Stimulated activated CD4-positive, alpha-beta T cell treated with anti-CD3 and anti-CD28 coated beads, Interleukin-2, amount 100 ng/mL, for 48 hours (primary cell): ENCODE results near the gene ZNF185.

Experiments used
- DNase-seq, 2 donors: peaks; one replicate each; pipeline ENCODE4 v3.0.0-alpha.2; 2020

ZNF185 gene

DNA sequence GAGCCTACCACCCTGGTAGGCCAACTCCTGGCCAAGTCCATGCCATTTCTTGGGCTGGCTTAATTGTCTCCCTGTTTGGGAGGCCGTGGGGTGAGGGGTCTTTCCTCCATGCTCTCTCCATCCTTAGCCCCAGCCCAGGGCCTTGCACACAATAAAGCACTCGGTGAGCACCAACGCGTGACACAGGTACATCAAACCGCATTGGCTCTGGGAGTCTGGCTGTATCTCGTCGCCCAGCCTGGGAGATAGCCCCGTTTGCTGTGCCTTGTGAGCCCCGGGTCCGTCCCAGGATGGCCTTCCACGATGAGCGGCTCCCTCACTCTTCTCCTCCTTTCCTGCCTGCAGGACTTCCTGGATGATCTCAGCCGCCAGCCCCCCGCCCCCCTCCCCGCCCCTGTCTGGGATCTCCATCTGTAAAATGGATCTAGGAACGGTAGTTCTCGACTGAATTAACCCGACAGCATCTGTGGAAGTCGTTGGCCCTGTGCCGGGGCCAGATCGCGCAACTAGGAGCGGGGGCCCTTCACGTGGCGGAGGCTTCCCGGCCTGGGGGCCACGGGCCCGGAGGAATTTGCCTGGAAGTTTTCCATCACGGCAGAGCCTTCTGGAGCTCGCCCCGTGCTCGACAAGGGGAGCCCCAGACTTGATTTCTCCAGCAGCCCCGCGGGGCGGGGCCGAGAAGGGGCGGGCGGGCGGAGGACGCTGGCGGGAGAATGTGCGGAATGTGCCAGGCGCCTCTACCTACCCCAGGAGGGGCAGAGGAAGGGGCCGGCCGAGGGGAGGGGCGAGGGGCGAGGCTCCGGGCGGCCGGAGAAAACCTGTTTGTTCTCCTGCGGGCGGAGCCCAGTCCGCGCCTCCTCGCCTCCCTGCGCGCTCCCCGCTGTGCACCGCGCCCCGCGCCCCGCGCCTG is at the start of gene ZNF185:
TSS of gene ZNF185 (plus strand) at position 846 of the 910 bp plus-strand sequence. CDS start 16,423 bp downstream, outside the sequence.
- no peak for DNase-seq

DNA sequence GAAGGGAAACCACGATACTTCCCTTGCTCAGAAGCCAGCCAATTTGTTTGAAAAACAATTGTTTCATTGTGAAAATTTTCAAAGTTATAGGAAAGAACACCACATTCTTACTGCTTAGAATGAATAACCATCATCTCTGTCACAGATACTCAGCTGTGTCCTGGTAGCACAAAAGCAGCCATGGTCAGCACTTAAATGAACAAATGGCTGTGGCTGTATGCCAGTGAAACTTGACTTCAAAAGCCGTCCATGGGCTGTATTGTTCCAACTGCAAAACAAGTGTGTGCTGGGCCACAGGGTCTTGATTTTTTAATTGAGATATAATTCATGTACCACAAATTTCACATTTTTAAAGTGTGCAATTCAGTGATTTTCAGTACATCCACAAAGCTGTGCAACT is 47.4 kb upstream of the ZNF185 start:
- DNase-seq, result no peak

DNA sequence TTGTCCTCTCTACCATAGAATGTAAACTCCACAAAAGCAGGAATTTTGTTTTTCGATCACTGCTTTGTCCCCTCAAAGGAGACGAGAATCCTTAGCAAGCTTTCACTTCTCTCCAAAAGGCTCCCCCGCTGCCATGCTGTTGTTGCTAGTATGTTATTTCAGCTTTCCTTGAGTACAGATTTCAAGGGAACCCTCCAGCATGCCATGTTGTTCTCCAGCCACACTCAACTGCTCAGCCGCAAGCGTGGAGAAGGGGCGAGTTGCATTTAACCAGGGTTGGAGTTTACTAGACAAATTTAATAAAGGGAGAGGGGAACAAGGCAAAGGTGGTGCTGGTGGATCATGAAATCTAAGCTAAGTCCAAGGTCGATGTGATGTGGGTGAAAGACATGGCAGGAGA is 43.9 kb upstream of the ZNF185 start:
- DNase-seq, result no peak

DNA sequence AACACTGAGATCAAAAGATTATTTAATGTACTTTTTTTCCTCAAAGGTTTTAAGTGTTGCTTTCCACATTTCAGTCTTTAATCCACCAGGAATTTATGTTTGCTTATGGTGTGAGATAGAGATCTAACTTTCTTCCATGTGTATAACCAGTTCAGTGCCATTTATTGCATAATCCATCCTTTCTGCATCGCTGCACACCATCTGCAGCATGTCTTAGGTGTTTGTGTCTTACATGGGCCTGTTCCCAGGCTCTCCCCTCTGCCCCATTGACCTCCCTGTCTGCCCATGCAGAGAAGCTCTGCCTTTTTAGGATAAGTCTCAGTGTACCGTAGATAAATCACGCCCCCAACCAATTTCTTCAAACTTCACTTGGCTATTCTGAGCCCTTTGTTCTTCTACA is 36.8 kb upstream of the ZNF185 start:
- DNase-seq, result no peak

DNA sequence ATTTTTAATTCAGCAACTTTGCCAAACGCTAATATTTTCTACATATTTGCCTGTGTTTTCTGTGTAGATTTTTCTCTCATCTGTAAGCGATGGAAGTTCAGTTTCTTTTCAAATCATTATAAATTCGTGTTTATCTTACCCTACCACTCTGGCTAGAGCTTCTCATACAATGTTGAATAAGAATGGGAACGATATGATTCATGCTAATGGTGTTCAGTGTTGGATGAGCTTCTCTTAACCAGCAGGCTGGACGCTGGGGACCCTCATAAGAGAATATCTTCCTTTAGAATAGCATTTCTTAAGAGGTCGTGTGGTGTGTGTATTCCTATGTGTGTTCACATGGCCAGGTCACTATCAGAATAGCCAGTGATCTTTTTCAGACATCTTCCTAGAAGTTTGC is 36.0 kb upstream of the ZNF185 start:
- no peak for DNase-seq

DNA sequence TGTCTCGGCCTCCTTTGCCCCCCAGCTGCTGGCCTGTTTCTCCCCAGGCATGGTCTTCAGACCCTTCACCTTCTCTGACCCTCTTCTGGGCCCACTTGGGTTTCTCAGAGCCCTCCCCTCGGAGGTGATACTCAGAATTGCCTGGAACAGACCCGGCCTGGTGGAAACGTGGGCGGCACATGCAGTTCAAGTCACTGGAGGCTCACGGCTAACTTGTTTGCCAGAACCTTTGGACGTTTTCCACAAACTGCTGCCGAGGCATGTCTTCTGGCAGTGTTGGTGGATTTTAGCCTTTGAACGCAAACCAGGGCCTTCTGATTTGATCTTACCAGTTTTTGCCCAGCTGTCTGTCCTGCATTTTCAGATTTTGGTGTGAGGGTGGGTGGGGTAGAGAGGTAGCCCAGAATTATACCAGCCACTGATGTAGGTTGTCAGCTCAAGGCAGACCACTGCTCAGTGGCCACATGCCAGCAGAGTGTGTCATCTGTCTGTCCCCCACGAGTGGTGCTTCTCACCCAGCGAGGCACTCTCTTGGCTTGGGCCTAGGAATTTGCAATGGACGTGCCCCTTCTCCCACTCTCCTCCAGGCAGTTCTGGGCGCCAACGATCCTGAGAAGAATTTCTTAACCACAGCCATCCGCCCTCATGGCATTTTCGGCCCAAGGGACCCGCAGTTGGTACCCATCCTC is 32.5 kb upstream of the ZNF185 start:
- DNase-seq, result no peak

DNA sequence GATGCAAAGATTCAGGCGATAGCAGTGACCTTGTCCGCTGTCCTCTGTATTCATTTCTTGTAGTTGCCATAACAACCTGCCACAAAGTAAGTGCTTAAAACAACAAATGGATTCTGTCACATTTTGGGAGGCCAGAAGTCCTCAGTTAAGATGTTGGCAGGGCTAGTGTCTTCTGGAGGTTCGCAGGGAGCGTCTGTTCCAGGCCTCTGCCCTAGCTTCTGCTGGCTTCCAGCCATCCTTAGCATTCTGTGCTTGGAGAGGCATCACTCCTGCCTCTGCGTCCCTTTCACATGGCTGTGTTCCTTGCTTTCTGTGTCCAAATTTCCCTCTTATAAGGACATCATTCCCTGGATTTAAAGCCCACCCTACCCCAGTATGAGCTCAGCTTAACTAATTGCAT is 31.5 kb upstream of the ZNF185 start:
- no peak for DNase-seq

DNA sequence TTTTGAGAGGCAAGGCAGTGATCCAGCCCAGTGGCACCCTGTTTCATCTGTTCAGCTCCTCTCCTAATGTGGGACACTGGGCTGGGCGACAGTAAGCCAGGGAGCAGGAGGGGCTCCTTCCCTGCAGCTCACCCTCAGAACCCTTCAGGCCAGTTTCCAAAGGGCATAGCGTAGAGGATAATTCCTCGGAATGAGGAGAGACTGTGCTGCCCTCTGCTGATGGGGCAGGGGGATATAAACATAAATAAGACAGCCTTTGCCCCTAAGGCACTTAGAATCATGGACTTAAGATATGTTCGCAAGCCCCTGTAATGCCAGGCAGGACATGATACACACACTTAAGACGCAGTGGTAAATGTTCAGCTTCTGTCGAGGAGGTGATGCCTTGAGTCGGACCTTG is 27.9 kb upstream of the ZNF185 start:
- no peak for DNase-seq

DNA sequence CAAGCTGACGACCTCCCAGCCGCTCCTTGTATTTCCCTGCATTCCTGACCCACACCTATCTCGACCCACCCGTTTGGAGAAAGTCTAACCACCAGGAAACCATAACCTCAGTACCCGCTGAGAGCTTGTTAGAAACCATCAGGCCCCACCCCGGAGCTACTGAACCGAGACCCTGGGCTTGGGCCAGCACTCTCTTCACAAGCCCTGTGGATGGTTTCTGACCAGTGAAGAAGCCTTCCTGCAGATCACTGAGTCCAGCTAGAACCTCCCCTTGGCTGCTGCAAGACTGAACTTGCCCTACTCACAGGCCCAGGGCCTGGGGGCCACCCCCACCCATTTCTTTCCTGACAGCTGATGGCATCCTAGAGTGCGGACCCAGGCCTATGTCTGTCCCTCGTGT is 26.6 kb upstream of the ZNF185 start:
- DNase-seq, result no peak

DNA sequence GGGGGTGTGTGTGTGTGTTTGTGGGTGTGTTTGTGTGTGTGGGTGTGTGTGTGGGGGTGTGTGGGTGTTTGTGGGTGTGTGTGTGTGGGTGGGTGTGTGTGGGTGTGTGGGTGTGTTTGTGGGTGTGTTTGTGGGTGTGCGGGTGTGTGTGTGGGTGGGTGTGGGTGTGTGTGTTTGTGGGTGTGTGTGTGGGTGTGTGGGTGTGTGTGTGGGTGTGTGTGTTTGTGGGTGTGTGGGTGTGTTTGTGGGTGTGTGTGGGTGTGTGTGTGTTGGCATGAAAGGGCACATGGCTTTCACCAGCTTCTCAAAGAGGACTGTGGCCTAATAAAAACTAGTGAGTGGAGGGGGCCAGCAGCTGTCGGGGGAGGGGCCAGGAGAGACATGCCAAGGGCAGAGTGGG is 25.3 kb upstream of the ZNF185 start:
- no peak for DNase-seq

DNA sequence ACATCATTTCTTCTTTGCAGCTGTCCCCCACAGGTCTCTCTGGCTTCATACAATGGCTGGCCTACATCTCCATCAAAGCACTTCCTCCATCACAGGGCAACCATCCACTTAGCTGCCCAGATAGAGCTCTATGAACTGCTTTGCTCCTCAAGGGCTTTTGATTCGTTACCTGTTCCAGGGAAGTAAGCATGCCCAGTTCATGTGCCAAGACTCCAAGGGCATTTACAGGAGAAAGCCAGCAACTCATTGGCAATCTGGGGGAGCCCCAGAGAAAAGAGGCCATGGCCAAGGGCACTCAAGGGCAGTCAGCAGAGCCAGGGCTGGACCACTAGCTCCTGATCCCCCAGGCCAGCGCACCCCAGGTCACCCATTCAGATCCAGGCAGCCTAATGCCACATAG is 24.5 kb upstream of the ZNF185 start:
- DNase-seq, result no peak

DNA sequence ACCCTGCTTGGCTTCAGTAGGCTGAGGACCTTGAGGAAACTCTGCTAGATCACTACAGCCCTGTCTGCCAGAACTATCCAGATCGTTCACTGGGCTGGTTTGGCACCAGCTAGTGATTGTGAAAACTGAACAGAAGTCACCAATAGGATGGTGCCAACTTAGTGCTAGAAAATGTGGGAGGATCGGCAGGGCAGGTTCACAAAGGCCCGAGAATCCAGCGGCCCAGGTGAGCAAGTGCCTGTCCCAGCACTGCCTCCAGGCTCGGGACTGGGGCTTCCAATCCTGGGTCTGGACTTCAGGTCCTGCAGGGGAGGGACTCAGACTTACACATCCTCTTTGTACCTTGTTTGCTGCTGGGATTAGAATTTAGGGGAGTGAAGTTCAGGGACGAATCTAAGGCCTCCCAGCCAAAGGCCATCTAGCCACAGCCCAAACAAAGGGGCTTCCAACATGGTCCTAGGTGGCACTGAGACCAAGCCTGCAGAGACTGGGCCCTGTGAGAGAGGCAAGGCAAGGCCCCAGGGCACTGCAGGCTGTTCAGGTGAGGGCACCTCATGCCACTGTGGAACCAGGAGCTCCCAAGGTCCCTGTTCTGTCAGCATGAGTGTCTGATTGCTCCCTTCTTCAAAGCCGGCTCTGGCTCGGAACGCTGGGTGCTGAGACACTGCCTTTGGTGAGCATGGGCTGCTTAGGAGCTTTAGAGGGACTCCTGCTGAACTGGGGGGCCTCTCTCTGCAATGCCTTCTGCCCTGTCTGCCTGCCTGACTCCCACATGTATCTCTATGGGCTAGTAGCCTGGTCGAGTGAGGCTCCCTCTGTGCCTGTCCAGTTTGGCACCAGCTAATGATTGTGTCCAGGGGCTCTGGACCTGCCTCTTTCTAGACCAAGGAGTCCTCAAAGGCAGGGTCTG is 20.7 kb upstream of the ZNF185 start:
- DNase-seq, result no peak

DNA sequence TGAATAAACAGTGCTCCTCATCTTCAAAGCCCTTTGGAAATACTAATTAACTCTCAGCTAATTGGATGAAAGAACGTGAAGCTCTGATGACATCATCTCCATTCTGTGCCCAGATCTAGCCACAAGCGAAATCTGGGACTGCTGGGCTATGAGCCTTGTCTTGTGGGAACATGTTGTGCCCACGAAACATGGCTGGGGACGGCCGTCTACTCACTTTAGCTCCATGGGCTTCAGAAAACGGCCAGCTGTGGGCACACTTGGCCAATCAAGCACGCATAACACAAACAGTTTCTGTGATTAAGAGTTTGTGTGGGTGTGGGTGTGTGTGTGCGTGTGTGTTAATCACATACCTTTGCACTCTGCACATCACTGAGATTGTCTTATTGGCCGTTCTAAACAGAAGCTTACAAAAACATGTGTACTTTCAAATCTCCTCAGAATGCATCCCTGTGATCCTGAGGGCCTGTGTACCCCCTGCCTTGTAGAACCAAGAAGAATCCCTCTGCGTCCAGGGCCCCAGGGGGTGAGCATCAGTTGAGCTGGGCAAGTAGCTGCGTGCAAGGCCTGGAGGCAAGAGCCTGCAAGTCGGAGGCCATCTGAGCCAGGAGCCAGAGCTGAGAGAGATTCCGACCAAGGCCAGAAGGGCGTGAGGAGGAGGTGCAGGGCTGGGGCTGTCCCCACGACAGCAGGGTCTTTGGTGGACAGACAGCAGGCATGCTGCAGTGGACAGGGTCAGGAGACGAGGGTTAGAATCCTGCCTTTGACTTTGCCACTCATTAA is 18.7 kb upstream of the ZNF185 start:
- DNase-seq, result no peak

DNA sequence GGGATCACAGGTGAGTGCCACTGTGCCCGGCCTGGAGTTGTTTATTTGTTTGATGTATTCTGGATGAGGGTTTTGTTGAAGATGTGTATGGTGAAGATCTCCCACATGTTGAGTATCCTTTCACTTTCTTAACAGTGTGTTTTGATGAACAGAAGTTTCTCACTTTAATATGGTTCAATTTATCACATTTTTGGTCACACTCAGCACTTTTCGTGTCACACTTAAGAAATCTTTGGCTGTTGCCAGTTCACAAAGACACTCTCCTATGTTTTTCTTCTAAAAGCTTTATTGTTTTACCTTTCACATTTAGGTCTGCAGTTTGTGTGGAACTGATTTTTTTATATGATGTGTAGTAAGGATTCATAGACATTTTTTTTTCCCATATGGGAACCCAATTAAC is 16.6 kb upstream of the ZNF185 start:
- DNase-seq, result no peak

DNA sequence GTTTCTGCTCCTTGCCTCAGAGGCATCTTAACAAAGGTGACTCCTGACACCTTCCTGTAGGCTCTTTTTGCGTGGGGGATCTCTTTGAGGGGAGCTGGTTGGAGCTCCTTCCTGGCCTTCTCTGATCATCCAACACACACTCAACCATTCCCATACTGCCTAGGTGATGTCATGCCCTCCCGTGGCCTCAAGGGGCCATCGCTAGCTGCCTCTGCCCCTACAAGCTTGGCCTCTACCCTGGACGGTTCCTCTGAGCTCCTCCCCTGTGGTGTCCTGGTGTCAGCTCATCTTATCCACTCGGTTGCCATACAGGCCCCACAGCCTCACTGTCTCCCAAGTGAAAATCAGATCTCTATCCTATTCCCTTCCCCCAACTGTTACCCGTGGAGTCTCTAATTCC is 13.7 kb upstream of the ZNF185 start:
- no peak for DNase-seq

DNA sequence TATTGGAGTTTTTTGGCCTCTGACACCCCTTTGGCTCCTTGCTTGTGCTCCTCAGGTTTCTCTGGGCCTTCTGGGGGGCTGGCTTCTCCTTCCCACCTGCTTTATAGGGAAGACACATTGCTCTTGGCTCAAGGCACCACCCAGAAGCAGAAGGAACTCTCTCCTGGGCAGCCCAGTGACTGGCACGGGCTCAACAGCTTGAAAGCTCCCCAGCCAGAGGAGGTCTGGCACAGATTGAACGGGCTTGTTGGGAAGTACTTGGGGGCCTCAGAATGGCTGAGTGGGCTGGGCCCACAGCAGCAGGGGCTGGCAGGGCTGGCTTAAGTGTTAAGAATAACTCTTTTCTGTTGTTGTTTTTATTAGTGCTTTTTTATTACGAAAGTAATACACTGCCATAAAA is 11.2 kb upstream of the ZNF185 start:
- no peak for DNase-seq

DNA sequence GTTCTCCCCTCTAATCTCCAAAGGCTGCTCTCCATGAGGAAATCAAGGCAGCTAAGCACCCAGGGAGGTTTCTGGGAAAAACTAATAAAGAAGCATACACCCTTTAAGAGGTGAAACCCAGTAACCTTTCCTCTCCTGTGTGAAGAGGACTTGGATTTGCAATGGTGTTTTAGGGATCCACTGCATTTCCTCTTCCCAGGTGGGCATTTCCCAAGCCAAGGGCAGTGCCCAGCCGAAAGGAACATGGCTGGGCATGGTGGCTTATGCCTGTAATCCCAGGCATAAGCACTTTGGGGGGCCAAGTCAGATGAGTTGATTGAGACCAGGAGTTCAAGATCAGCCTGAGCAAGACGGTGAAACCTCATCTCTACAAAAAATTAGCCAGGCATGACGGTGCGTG is 5.4 kb upstream of the ZNF185 start:
- DNase-seq, result no peak

DNA sequence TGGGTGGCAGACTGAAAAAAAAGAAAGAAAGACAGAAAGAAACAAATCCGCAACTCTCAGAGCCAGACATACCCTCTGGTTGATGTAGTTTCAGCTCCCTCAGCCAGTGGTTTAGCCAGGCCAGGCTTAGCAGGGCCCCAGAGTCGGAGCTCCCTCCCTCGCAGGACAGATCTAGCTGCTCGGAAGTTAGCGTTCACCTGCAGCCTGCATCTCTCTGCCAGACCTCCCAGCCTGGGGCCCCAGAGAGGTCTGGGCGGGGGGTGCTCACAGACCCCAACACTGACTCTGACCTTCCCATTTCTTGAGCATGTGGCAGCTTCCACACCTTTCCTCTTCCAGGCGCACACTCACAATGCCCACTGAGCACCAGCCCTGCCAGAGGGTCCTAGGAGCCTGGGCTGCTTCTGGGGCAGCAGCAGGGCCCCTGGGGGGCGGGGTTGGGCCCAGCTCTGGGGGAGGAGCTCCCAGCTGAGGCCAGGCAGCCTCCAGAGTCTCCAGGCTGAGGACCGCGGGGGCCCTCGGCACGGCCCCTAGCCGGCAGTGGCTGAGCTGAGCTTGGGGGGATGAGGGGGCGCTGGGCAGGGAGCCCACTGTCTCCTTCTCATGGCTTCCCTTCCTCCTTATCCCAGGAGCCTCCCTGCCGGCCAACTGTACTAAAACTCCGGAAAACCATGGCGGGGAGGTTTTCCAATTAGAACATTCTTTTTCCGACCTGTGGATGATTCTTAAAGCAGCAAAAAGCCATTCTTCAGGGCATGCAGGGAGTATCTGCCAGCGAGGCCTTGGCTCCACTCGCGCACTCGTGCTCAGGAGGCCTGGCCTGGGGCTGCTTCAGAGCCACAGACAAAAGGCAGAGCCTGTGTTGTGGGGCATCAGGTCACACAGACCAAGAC is 4.6 kb upstream of the ZNF185 start:
- DNase-seq, result no peak

DNA sequence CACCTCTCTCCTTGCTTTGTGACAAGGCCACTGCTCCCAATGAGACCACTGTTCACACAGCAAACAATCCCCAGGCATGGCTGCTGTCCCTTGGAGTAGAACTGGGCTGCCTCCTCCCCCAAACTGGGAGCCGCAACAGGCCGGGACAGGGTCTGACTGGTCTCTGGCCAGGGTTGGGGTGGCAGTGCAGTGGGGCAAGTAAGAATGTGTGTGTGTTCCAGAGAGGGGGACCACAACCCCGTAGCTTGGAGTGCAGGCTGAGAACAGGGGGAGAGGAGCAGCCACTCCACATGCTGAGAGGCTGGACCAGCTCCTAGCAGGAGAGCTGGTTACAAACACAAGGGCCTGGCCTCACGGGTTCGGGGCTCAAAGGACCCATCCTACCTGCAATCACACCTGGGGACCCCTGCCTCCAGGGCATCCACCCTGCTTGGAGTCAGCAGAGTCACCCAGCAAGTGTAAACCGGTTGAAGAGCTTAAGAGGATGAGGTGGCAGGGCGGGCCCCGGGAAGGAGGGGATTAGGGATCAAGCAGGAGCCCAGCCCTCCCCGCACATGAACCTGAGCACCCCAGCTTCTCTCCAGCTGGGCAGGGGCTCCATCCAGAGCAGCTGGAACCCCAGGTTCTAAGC is 3.8 kb upstream of the ZNF185 start:
- no peak for DNase-seq

DNA sequence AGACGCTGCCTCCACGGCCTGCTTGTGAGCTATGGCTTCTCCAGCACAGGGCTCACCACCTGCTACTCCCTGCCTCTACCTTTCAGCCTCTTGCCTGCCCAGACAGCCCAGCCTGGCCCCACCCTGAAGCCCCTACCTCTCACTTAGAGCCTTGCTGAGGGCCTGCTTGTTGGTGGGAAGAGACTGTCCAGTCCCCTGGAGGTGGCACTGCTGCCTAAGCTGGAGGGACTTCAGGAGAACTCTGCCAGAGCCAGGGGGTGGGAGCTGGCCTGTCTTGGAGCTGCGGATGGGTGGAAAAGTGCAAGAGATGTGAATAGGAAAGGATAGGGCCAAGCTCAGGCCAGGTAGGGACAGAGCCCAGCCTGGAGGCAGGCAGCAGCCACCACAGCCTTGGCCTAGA is 2.7 kb upstream of the ZNF185 start:
- DNase-seq, result no peak
